Panc1 (cell line): ENCODE measurements around the gene RHOH. TPM values are rescaled to one million over a fixed set of nuclear protein-coding genes. Genes with fewer than 3 reads are reported as not detected.

ENCODE experiments used
- ATAC-seq: fragments of 200-7000 bp; cut with Tn5 transposase; 2 replicates; pipeline ENCODE4 v1.9.1; 2020; ENCODE audit warnings: mild to moderate bottlenecking, moderate library complexity
- BruUV-seq: library from RNA; stranded (reverse); fragments of 400-500 nt; replicated peaks from 2 replicates; lab custom pipeline; 2021; lab: Mats Ljungman, UMichigan
- CTCF ChIA-PET: fragments of 300-600 bp; sonication (Branson Sonifier 250); formaldehyde crosslinking; loops from one replicate; lab custom pipeline; 2022; ENCODE audit warnings: antibody characterized with exemption; lab: Charles Lee
- POLR2A ChIA-PET: fragments of 300-600 bp; sonication (Branson Sonifier 250); formaldehyde crosslinking; loops from one replicate; lab custom pipeline; 2022; ENCODE audit warnings: antibody characterized with exemption; lab: Charles Lee
- DNase-seq: peaks from one replicate; pipeline ENCODE4 v3.0.0-alpha.2; 2010; ENCODE audit warnings: low read depth, low spot score
- H3K27ac ChIP-seq: 2 replicates; pipeline ENCODE4 v1.5.1; 2011; ENCODE audit warnings: mild to moderate bottlenecking, low read length, inconsistent platforms
- H3K27me3 ChIP-seq: fragments of 200-500 bp; sonication (Bioruptor generic); 2 replicates; pipeline ENCODE4 v1.6.0; 2014; ENCODE audit warnings: low read length, inconsistent platforms; ENCODE audit not compliant: control insufficient read depth, insufficient read depth
- H3K36me3 ChIP-seq: fragments of 200-500 bp; sonication (Bioruptor generic); 2 replicates; pipeline ENCODE4 v1.5.1; 2014; ENCODE audit warnings: inconsistent platforms, mild to moderate bottlenecking, low read length, moderate library complexity; ENCODE audit not compliant: control insufficient read depth, insufficient read depth
- H3K4me1 ChIP-seq: 2 replicates; pipeline ENCODE4 v1.5.1; 2011; ENCODE audit warnings: inconsistent platforms, mild to moderate bottlenecking, low read length, moderate library complexity; ENCODE audit not compliant: control insufficient read depth, insufficient read depth
- H3K4me3 ChIP-seq, 2 experiments: 2 replicates each; pipeline ENCODE4 v1.5.1; 2011 to 2012; ENCODE audit warnings: low read depth in 2 of 2, low read length in 2 of 2, mild to moderate bottlenecking in 2 of 2, inconsistent platforms in 1 of 2, moderate library complexity in 1 of 2
- H3K9me3 ChIP-seq: fragments of 200-500 bp; sonication (Bioruptor generic); 2 replicates; pipeline ENCODE4 v1.5.1; 2014; ENCODE audit warnings: low read depth, mild to moderate bottlenecking, inconsistent platforms, low read length, moderate library complexity; ENCODE audit not compliant: control insufficient read depth, insufficient read depth
- CTCF ChIP-seq: fragments of 450-650 bp; IDR thresholded peaks from 2 replicates; pipeline ENCODE4 v1.5.1; 2017; ENCODE audit warnings: mild to moderate bottlenecking
- POLR2AphosphoS5 ChIP-seq: IDR thresholded peaks from 2 replicates; pipeline ENCODE4 v1.6.1; 2012; ENCODE audit warnings: mild to moderate bottlenecking, low read depth, low read length, moderate library complexity
- REST ChIP-seq, 2 experiments: IDR thresholded peaks; 2 replicates each; pipeline ENCODE4 v1.6.1; 2011 to 2012; ENCODE audit warnings: low read depth in 2 of 2, control low read depth in 1 of 2, low read length in 1 of 2, mild to moderate bottlenecking in 1 of 2, moderate library complexity in 1 of 2; ENCODE audit not compliant: insufficient read depth in 1 of 2
- SIN3A ChIP-seq: IDR thresholded peaks from 2 replicates; pipeline ENCODE4 v1.6.1; 2012; ENCODE audit warnings: low read depth, mild to moderate bottlenecking, low read length, moderate library complexity, borderline replicate concordance; ENCODE audit not compliant: insufficient read depth
- TCF7L2 ChIP-seq: IDR thresholded peaks from 2 replicates; pipeline ENCODE4 v1.6.1; 2011; ENCODE audit warnings: mild to moderate bottlenecking, low read depth, low read length, inconsistent platforms
- in situ Hi-C: cut with HindIII; loops from 2 replicates; pipeline ENCODE4 v1.10.0; 2016; ENCODE audit warnings: low sequenced_read_pairs, low pct_unique_long_range_greater_than_20kb
- intact Hi-C: fragments of 100-400 bp; cut with micrococcal nuclease; formaldehyde crosslinking; loops from one replicate; pipeline ENCODE4 v1.10.0; 2022; ENCODE audit not compliant: unreplicated experiment
- total RNA-seq: library from RNA; stranded (reverse); gene quantifications from one replicate; pipeline ENCODE4 v1.2.1, GENCODE V29; 2021; ENCODE audit not compliant: unreplicated experiment

RHOH gene
- total RNA-seq, 1 experiment from 2014 or later: 1.2 TPM

GRCh38 chr4:40165916-40166315 lies 30.9 kb upstream of the RHOH start:
- TF ChIP-seq POLR2AphosphoS5 (no peak), TCF7L2 (no peak)
- DNase-seq (no peak), ATAC-seq (no peak)
- CTCF ChIA-PET: no interaction called here
- Histone ChIP-seq H3K4me3 (no peak overlapping the region), H3K4me1 (no peaks in the 10 kb centered on the region), H3K27ac (no peak overlapping the region), H3K27me3 (no peaks in the 10 kb centered on the region), H3K9me3 (peaks cover 7% of the 10 kb centered on the region; the same call in 1 of the 2 replicates), H3K36me3 (no peaks in the 10 kb centered on the region)
- POLR2A ChIA-PET: no interaction called here
- in situ Hi-C loops (no loop called here), intact Hi-C loops (no loop called here)
- no TSS peak for BruUV-seq

GRCh38 chr4:40168070-40168469 lies 28.8 kb upstream of the RHOH start:
- TF ChIP-seq POLR2AphosphoS5 (no peak), REST (IDR thresholded peaks at IDR 0.05; ENCODE audit: insufficient read depth in 1 of 2, low read depth in 2 of 2, low read length in 1 of 2) (no peak), CTCF (no peak), TCF7L2 (no peak), SIN3A (no peak)
- H3K36me3 ChIP-seq: no peaks in the 10 kb centered on the region
- intact Hi-C loops (no loop called here), in situ Hi-C loops (no loop called here)
- no peaks in the 10 kb centered on the region for H3K4me1 ChIP-seq
- H3K4me3 ChIP-seq: no peak overlapping the region
- no peak overlapping the region for H3K27ac ChIP-seq
- ChIA-PET POLR2A (no interaction called here), CTCF (no interaction called here)
- ATAC-seq (no peak), DNase-seq (no peak)
- peaks cover 7% of the 10 kb centered on the region; the same call in 1 of the 2 replicates for H3K9me3 ChIP-seq
- no peaks in the 10 kb centered on the region for H3K27me3 ChIP-seq
- BruUV-seq: no TSS peak

- TF ChIP-seq TCF7L2 (no peak), REST (IDR thresholded peaks at IDR 0.05; ENCODE audit: insufficient read depth in 1 of 2, low read depth in 2 of 2, low read length in 1 of 2) (no peak), POLR2AphosphoS5 (no peak), CTCF (no peak), SIN3A (no peak)
- ATAC-seq (no peak), DNase-seq (no peak)
- intact Hi-C loops: loop anchor here (10.0 kb wide), 1 partner anchor 84 kb away; no protein-coding TSS in a partner anchor
- Histone ChIP-seq H3K27me3 (no peaks in the 10 kb centered on the region), H3K36me3 (no peaks in the 10 kb centered on the region), H3K27ac (no peak overlapping the region), H3K4me3 (no peak overlapping the region), H3K4me1 (no peaks in the 10 kb centered on the region), H3K9me3 (peaks cover 7% of the 10 kb centered on the region; the same call in 1 of the 2 replicates)
- no TSS peak for BruUV-seq
- in situ Hi-C loops: no loop called here
- ChIA-PET CTCF (no interaction called here), POLR2A (no interaction called here)
These were observed 26.2 kb upstream of the RHOH start for GRCh38 chr4:40170588-40170987.
